A549 treated with AZD2906 at 1 μM for 4 hours (cell line): ENCODE results near the gene SRL. TPM values are rescaled to one million over a fixed set of nuclear protein-coding genes. Genes with fewer than 3 reads are reported as not detected.

ENCODE experiments used
- total RNA-seq: library from RNA; stranded (reverse); fragments of 200-300 nt; extraction: Qiagen RNA extraction; gene quantifications from 5 replicates; pipeline ENCODE4 v1.2.3, GENCODE V29; 2022

The SRL gene
- 0.03 to 0.08 TPM (median 0.06 TPM) in 5 replicates for total RNA-seq

DNA sequence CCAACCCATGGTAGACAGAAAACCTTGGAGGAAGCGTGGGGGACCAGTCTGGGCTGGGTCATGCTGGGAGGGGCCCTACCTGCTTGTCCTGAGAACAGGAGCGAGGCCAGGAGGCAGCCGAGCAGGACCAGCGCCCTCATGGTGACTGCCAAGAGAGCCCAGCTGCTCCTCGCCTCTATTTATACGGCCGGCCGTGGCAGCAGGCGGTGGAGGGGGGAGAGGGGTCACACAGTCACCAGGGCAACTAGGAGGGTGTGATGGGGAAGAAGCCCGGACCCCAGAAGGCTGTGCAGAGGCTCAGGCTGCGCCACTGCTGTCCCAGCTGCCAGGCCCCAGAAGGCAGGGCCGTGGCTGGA, at the start of gene SRL:
Gene SRL, minus strand, starts transcription at position 153 of the 356 bp plus-strand sequence. Its CDS starts 13 bp downstream, at position 140.

Other genes starting within 250 kb of the SRL start
- gene ADCY9, start 125.6 kb downstream of the SRL start, total RNA-seq = 6.9 to 7.9 TPM (median 7.3 TPM) in 5 replicates
- gene TFAP4, start 30.9 kb upstream of the SRL start, total RNA-seq = 14.5 to 17.3 TPM (median 15.0 TPM) in 5 replicates
- 18.7 to 26.8 TPM (median 25.8 TPM) in 5 replicates for gene GLIS2, start 74.0 kb upstream of the SRL start, total RNA-seq
- gene PAM16, start 109.2 kb upstream of the SRL start, total RNA-seq = 55.3 to 73.4 TPM (median 71.7 TPM) in 5 replicates
- 3.3 to 5.1 TPM (median 5.0 TPM) in 5 replicates for gene VASN, start 129.8 kb upstream of the SRL start, total RNA-seq
- 11.6 to 18.8 TPM (median 17.3 TPM) in 5 replicates for gene CORO7, start 174.5 kb upstream of the SRL start, total RNA-seq
- gene DNAJA3, start 183.8 kb upstream of the SRL start, total RNA-seq = 58.0 to 69.0 TPM (median 66.0 TPM) in 5 replicates
- gene NMRAL1, start 232.5 kb upstream of the SRL start, total RNA-seq = 43.0 to 49.1 TPM (median 47.6 TPM) in 5 replicates
- gene HMOX2, start 234.3 kb upstream of the SRL start, total RNA-seq = 59.5 to 70.9 TPM (median 67.8 TPM) in 5 replicates